ENCODE measurements around the gene TPP1. TPM values are rescaled to one million over a fixed set of nuclear protein-coding genes. Genes with fewer than 3 reads are reported as not detected.

Gene TPP1
- total and polyA plus RNA-seq, 2 donors (not counting 1 experiment from before 2014, with no cell fraction given): 127 to 136 TPM

DNA sequence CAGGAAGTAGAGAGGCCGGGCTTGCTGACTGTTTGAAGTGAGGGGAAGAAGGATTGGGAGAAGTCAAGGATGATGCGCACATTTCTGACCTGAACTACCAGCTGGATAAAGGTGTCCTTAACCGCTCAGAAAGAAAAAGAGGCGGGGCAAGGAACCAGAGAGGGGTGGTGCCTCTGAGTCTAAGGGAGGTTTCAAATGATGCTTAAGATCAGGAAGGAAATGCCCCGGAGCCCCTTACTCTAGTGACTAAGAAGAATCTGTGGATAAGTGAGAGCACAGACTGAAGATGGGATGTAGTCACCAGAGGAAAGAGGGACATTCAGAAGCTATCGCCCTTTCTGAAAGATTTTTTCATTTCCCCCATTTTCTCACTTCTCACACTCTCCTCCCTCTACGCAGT lies 23.7 kb upstream of the TPP1 start:
- no peaks in the 10 kb centered on the region for H3K9me3 ChIP-seq (ENCODE audit: control insufficient read depth, insufficient read depth, low read depth, low read length)
- no peak overlapping the region for H3K9ac ChIP-seq (ENCODE audit: insufficient read depth, low read length)
- no peaks in the 10 kb centered on the region for H3K36me3 ChIP-seq (ENCODE audit: control insufficient read depth, insufficient read depth, low read length)
- no peaks in the 10 kb centered on the region for H4K20me1 ChIP-seq (ENCODE audit: control insufficient read depth, extremely low read depth, insufficient read depth, low read length)
- no peaks in the 10 kb centered on the region for H3K79me2 ChIP-seq (ENCODE audit: control insufficient read depth, insufficient read depth, low read length)
- H3K4me3 ChIP-seq (replicated peaks in 1 of 4; ENCODE audit: control extremely low read depth in 1 of 4, insufficient read depth in 1 of 4, low read depth in 3 of 4, low read length in 4 of 4): no peak overlapping the region
- H3K27me3 ChIP-seq (ENCODE audit: control insufficient read depth, insufficient read depth, low read length): no peaks in the 10 kb centered on the region
- peaks cover 23% of the 10 kb centered on the region for H3K4me1 ChIP-seq (ENCODE audit: control insufficient read depth, extremely low read depth, insufficient read depth, low read length)
- no peak for TF ChIP-seq EZH2 (IDR thresholded peaks at IDR 0.05; ENCODE audit: low read length, missing control alignments)
- TF ChIP-seq, protein P1, sequence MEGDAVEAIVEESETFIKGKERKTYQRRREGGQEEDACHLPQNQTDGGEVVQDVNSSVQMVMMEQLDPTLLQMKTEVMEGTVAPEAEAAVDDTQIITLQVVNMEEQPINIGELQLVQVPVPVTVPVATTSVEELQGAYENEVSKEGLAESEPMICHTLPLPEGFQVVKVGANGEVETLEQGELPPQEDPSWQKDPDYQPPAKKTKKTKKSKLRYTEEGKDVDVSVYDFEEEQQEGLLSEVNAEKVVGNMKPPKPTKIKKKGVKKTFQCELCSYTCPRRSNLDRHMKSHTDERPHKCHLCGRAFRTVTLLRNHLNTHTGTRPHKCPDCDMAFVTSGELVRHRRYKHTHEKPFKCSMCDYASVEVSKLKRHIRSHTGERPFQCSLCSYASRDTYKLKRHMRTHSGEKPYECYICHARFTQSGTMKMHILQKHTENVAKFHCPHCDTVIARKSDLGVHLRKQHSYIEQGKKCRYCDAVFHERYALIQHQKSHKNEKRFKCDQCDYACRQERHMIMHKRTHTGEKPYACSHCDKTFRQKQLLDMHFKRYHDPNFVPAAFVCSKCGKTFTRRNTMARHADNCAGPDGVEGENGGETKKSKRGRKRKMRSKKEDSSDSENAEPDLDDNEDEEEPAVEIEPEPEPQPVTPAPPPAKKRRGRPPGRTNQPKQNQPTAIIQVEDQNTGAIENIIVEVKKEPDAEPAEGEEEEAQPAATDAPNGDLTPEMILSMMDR (conservative IDR thresholded peaks at IDR 0.05 in 1 of 2, IDR thresholded peaks at IDR 0.05 in 1 of 2; ENCODE audit: low read depth in 1 of 2, low read length in 2 of 2): no peak
- H3K27ac ChIP-seq (ENCODE audit: insufficient read depth, low read length): no peak overlapping the region
- H2AFZ ChIP-seq (ENCODE audit: low read length): no peak overlapping the region
- H3K4me2 ChIP-seq (ENCODE audit: extremely low read depth, insufficient read depth, low read length): no peak overlapping the region
- DNase-seq (ENCODE audit: low read depth in 2 of 2): no peak

DNA sequence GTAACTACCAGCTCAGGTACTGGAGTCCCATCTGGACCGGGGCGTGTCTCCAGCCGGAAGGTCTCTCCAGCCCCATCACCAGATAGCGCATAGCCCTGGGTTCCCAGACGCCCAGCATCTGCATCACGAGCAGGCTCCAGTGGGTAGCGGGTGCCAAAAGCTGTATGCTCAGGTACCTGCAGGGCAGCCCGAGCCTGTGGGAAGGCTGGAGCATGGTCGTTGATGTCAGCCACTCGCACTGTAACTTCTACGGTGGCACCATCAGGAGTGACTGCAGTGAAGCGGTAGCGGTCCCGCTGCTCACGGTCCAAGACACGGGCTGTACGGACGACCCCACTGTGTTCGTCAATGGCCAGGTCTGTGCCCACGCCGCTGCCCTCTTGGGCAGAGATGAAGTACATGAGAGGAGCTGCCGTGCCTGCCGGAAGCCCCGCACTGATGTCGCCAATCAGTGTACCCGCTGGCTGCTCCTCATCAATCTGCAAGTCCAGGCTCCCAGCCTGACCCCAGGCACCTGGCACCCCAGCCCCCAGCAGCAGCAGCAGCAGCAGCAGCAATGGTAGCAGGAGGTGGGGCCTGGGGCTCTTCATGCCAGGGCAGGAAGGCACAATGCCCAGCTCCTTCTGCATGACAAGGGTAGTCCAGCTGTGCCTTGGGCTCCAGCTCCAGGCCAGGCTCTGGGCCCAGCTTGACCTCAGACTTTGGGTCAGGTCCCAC lies 21.9 kb upstream of the TPP1 start:
- no peaks in the 10 kb centered on the region for H4K20me1 ChIP-seq (ENCODE audit: control insufficient read depth, extremely low read depth, insufficient read depth, low read length)
- DNase-seq (ENCODE audit: low read depth in 2 of 2): no peak
- no peak for TF ChIP-seq EZH2 (IDR thresholded peaks at IDR 0.05; ENCODE audit: low read length, missing control alignments)
- TF ChIP-seq, protein P1 (conservative IDR thresholded peaks at IDR 0.05 in 1 of 2, IDR thresholded peaks at IDR 0.05 in 1 of 2; ENCODE audit: low read depth in 1 of 2, low read length in 2 of 2): no peak

DNA sequence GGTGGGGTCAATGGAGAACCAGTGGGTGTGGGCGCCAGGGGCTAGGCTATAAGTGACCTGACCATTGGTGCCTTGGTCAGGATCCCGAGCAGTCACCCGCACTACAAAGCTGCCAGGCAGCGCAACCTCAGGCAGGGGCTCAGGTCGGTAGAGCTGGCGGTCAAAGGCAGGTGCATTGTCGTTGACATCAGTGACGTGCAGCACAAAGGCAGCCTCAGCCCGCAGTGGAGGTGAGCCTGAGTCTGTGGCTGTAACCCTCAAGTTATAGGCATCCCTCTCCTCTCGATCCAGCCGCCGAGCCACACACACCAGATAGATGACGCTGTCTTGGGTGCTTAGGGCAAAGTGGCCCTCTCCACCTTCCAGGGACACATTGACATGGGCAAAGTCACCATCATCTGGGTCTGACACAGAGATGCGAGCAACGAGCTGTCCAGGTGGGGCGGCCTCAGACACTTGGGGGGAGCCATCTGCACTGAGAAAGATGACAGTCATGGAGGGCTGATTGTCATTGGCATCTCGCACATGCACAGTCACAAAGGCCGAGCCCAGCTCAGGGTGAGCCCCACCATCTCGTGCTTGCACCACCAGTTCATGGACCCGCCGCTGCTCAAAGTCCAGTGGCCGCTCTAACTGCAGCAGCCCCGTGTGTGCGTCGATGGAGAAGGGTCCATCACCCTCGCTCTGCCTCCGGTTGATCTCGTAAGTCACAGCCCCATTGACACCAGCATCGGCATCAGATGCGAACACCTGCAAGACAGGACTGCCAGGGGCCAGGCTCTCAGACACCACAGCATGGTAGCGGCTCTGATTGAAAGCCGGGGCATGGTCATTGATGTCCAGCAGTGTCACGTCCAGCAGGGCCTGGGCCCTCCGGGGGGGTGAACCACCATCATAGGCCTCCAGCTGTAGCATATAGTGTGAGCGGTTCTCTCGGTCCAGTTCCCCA lies 21.1 kb upstream of the TPP1 start:
- Histone ChIP-seq H3K4me3 (replicated peaks in 1 of 4; ENCODE audit: control extremely low read depth in 1 of 4, insufficient read depth in 1 of 4, low read depth in 3 of 4, low read length in 4 of 4) (no peak overlapping the region), H3K36me3 (ENCODE audit: control insufficient read depth, insufficient read depth, low read length) (no peaks in the 10 kb centered on the region), H3K27me3 (ENCODE audit: control insufficient read depth, insufficient read depth, low read length) (no peaks in the 10 kb centered on the region), H3K4me2 (ENCODE audit: extremely low read depth, insufficient read depth, low read length) (no peak overlapping the region), H3K27ac (ENCODE audit: insufficient read depth, low read length) (no peak overlapping the region), H3K4me1 (ENCODE audit: control insufficient read depth, extremely low read depth, insufficient read depth, low read length) (peaks cover 12% of the 10 kb centered on the region), H3K9ac (ENCODE audit: insufficient read depth, low read length) (no peak overlapping the region), H2AFZ (ENCODE audit: low read length) (no peak overlapping the region), H3K9me3 (ENCODE audit: control insufficient read depth, insufficient read depth, low read depth, low read length) (no peaks in the 10 kb centered on the region), H4K20me1 (ENCODE audit: control insufficient read depth, extremely low read depth, insufficient read depth, low read length) (no peaks in the 10 kb centered on the region), H3K79me2 (ENCODE audit: control insufficient read depth, insufficient read depth, low read length) (no peaks in the 10 kb centered on the region)
- DNase-seq (ENCODE audit: low read depth in 2 of 2): no peak
- no peak for TF ChIP-seq EZH2 (IDR thresholded peaks at IDR 0.05; ENCODE audit: low read length, missing control alignments)
- TF ChIP-seq, protein P1 (conservative IDR thresholded peaks at IDR 0.05 in 1 of 2, IDR thresholded peaks at IDR 0.05 in 1 of 2; ENCODE audit: low read depth in 1 of 2, low read length in 2 of 2): no peak

More for the DNA sequence above, 21.9 kb upstream of the TPP1 start:
- Histone ChIP-seq H3K4me1 (ENCODE audit: control insufficient read depth, extremely low read depth, insufficient read depth, low read length) (peaks cover 12% of the 10 kb centered on the region), H3K27me3 (ENCODE audit: control insufficient read depth, insufficient read depth, low read length) (no peaks in the 10 kb centered on the region), H3K4me3 (replicated peaks in 1 of 4; ENCODE audit: control extremely low read depth in 1 of 4, insufficient read depth in 1 of 4, low read depth in 3 of 4, low read length in 4 of 4) (no peak overlapping the region), H2AFZ (ENCODE audit: low read length) (no peak overlapping the region), H3K36me3 (ENCODE audit: control insufficient read depth, insufficient read depth, low read length) (no peaks in the 10 kb centered on the region), H3K4me2 (ENCODE audit: extremely low read depth, insufficient read depth, low read length) (no peak overlapping the region), H3K9me3 (ENCODE audit: control insufficient read depth, insufficient read depth, low read depth, low read length) (no peaks in the 10 kb centered on the region), H3K79me2 (ENCODE audit: control insufficient read depth, insufficient read depth, low read length) (no peaks in the 10 kb centered on the region), H3K27ac (ENCODE audit: insufficient read depth, low read length) (no peak overlapping the region), H3K9ac (ENCODE audit: insufficient read depth, low read length) (no peak overlapping the region)
